ENCODE data around the gene SELENOI. TPM values are rescaled to one million over a fixed set of nuclear protein-coding genes. Genes with fewer than 3 reads are reported as not detected.
A peak's percentile ranks its signal among the peaks of the same experiment; 100 is the strongest.
"Not testable (repeated sequence)": the region's sequence is repeated elsewhere in the genome, so short reads cannot be mapped to it uniquely, and the experiment has no call there.

Gene SELENOI
- total RNA-seq, 2 donors from 2014 or later, result 38.5 to 64.0 TPM

- H3K36me3 Mint-ChIP-seq, result no peaks in the 10 kb centered on the region
- no peak for ATAC-seq
Observed at GRCh38 chr2:26356111-26356510, 10.2 kb downstream of the SELENOI start.

GRCh38 chr2:26356771-26357170 is 10.8 kb downstream of the SELENOI start:
- Mint-ChIP-seq H3K27me3 (no peaks in the 10 kb centered on the region), H3K4me1 (ENCODE audit: low read depth in 2 of 2) (peaks cover 34 to 55% of the 10 kb centered on the region in 2 donors), H3K4me3 (no peak overlapping the region), H3K9me3 (no peaks in the 10 kb centered on the region), H3K36me3 (no peaks in the 10 kb centered on the region), H3K27ac (no peak overlapping the region)
- ATAC-seq (no peak), DNase-seq (ENCODE audit: low spot score) (no peak)

More at GRCh38 chr2:26356111-26356510, 10.2 kb downstream of the SELENOI start:
- H3K4me3 Mint-ChIP-seq, result no peak overlapping the region
- H3K27ac Mint-ChIP-seq, result no peak overlapping the region
- H3K27me3 Mint-ChIP-seq, result no peaks in the 10 kb centered on the region
- H3K4me1 Mint-ChIP-seq (ENCODE audit: low read depth in 2 of 2), result peaks cover 39 to 60% of the 10 kb centered on the region in 2 donors
- H3K9me3 Mint-ChIP-seq, result no peaks in the 10 kb centered on the region
- no peak for DNase-seq (ENCODE audit: low spot score)

- DNase-seq (ENCODE audit: low spot score) (no peak), ATAC-seq (no peak)
- H3K27ac Mint-ChIP-seq, result no peak overlapping the region
- H3K36me3 Mint-ChIP-seq, result no peaks in the 10 kb centered on the region
- no peak overlapping the region for H3K4me3 Mint-ChIP-seq
- no peaks in the 10 kb centered on the region for H3K9me3 Mint-ChIP-seq
- H3K27me3 Mint-ChIP-seq, result no peaks in the 10 kb centered on the region
- peaks cover 36 to 53% of the 10 kb centered on the region in 2 donors for H3K4me1 Mint-ChIP-seq (ENCODE audit: low read depth in 2 of 2)
Observed at GRCh38 chr2:26359886-26360473, 14.0 kb downstream of the SELENOI start.

GRCh38 chr2:26363323-26363722 is 17.4 kb downstream of the SELENOI start:
- ATAC-seq (peak in 1 of 2 donors; percentile 70), DNase-seq (ENCODE audit: low spot score) (no peak)
- H3K9me3 Mint-ChIP-seq, result no peaks in the 10 kb centered on the region
- H3K36me3 Mint-ChIP-seq, result peaks cover 7% of the 10 kb centered on the region
- H3K4me3 Mint-ChIP-seq, result no peak overlapping the region
- peak overlapping the region in 1 of 2 donors; percentile 4 for H3K27ac Mint-ChIP-seq
- H3K4me1 Mint-ChIP-seq (ENCODE audit: low read depth in 2 of 2), result peaks cover 20 to 31% of the 10 kb centered on the region in 2 donors
- H3K27me3 Mint-ChIP-seq, result no peaks in the 10 kb centered on the region

- ATAC-seq (no peak), DNase-seq (ENCODE audit: low spot score) (no peak)
- Mint-ChIP-seq H3K9me3 (no peaks in the 10 kb centered on the region), H3K4me3 (no peak overlapping the region), H3K27me3 (no peaks in the 10 kb centered on the region), H3K36me3 (peaks cover 9% of the 10 kb centered on the region), H3K4me1 (ENCODE audit: low read depth in 2 of 2) (peaks cover 19 to 29% of the 10 kb centered on the region in 2 donors), H3K27ac (no peak overlapping the region)
Observed at GRCh38 chr2:26363958-26364357, 18.0 kb downstream of the SELENOI start.

GRCh38 chr2:26364669-26365068 is 18.7 kb downstream of the SELENOI start:
- no peaks in the 10 kb centered on the region for H3K9me3 Mint-ChIP-seq
- H3K36me3 Mint-ChIP-seq, result peaks cover 16% of the 10 kb centered on the region
- H3K27me3 Mint-ChIP-seq, result no peaks in the 10 kb centered on the region
- H3K27ac Mint-ChIP-seq, result no peak overlapping the region
- H3K4me3 Mint-ChIP-seq, result no peak overlapping the region
- H3K4me1 Mint-ChIP-seq (ENCODE audit: low read depth in 2 of 2), result peaks cover 13 to 29% of the 10 kb centered on the region in 2 donors
- no peak for DNase-seq (ENCODE audit: low spot score)
- ATAC-seq, result no peak

GRCh38 chr2:26366957-26367356 is 21.0 kb downstream of the SELENOI start:
- Mint-ChIP-seq H3K9me3 (no peaks in the 10 kb centered on the region), H3K4me3 (no peak overlapping the region), H3K27ac (no peak overlapping the region), H3K36me3 (peaks cover 17% of the 10 kb centered on the region), H3K27me3 (no peaks in the 10 kb centered on the region), H3K4me1 (ENCODE audit: low read depth in 2 of 2) (peaks cover 9 to 14% of the 10 kb centered on the region in 2 donors)
- ATAC-seq (no peak), DNase-seq (ENCODE audit: low spot score) (no peak)

GRCh38 chr2:26369664-26370063 is 23.7 kb downstream of the SELENOI start:
- H3K9me3 Mint-ChIP-seq; H3K27me3 Mint-ChIP-seq; H3K27ac Mint-ChIP-seq; H3K4me1 Mint-ChIP-seq (ENCODE audit: low read depth in 2 of 2); DNase-seq (ENCODE audit: low spot score); ATAC-seq; H3K4me3 Mint-ChIP-seq: not testable (repeated sequence)
- H3K36me3 Mint-ChIP-seq, result peaks cover 21% of the 10 kb centered on the region

GRCh38 chr2:26370909-26371308 is 25.0 kb downstream of the SELENOI start:
- not testable (repeated sequence) for H3K9me3 Mint-ChIP-seq; H3K27ac Mint-ChIP-seq; DNase-seq (ENCODE audit: low spot score); H3K27me3 Mint-ChIP-seq; H3K4me3 Mint-ChIP-seq; ATAC-seq; H3K4me1 Mint-ChIP-seq (ENCODE audit: low read depth in 2 of 2)
- H3K36me3 Mint-ChIP-seq, result peaks cover 26% of the 10 kb centered on the region

- no peaks in the 10 kb centered on the region for H3K27me3 Mint-ChIP-seq
- no peak for ATAC-seq
- peaks cover 32% of the 10 kb centered on the region for H3K36me3 Mint-ChIP-seq
- no peak overlapping the region for H3K27ac Mint-ChIP-seq
- H3K4me3 Mint-ChIP-seq, result no peak overlapping the region
- H3K4me1 Mint-ChIP-seq (ENCODE audit: low read depth in 2 of 2), result peaks cover 3 to 10% of the 10 kb centered on the region in 2 donors
- DNase-seq (ENCODE audit: low spot score), result no peak
- H3K9me3 Mint-ChIP-seq, result no peaks in the 10 kb centered on the region
Observed at GRCh38 chr2:26376799-26377198, 30.9 kb downstream of the SELENOI start.

GRCh38 chr2:26380281-26380680 is 34.3 kb downstream of the SELENOI start:
- no peak for DNase-seq (ENCODE audit: low spot score)
- H3K9me3 Mint-ChIP-seq, result no peaks in the 10 kb centered on the region
- H3K36me3 Mint-ChIP-seq, result peaks cover 39% of the 10 kb centered on the region
- peaks cover 3 to 10% of the 10 kb centered on the region in 2 donors for H3K4me1 Mint-ChIP-seq (ENCODE audit: low read depth in 2 of 2)
- no peak overlapping the region for H3K27ac Mint-ChIP-seq
- no peak for ATAC-seq
- H3K27me3 Mint-ChIP-seq, result no peaks in the 10 kb centered on the region
- H3K4me3 Mint-ChIP-seq, result no peak overlapping the region

- Mint-ChIP-seq H3K27ac (no peak overlapping the region), H3K27me3 (no peaks in the 10 kb centered on the region), H3K4me3 (no peak overlapping the region), H3K4me1 (ENCODE audit: low read depth in 2 of 2) (peaks cover 0 to 7% of the 10 kb centered on the region in 2 donors), H3K36me3 (peaks cover 30% of the 10 kb centered on the region), H3K9me3 (no peaks in the 10 kb centered on the region)
- no peak for ATAC-seq
- DNase-seq (ENCODE audit: low spot score), result no peak
Observed at GRCh38 chr2:26382564-26382963, 36.6 kb downstream of the SELENOI start.

GRCh38 chr2:26384183-26384582 is 38.2 kb downstream of the SELENOI start:
- no peak overlapping the region for H3K4me3 Mint-ChIP-seq
- H3K9me3 Mint-ChIP-seq, result no peaks in the 10 kb centered on the region
- DNase-seq (ENCODE audit: low spot score), result no peak
- no peak overlapping the region for H3K27ac Mint-ChIP-seq
- no peaks in the 10 kb centered on the region for H3K4me1 Mint-ChIP-seq (ENCODE audit: low read depth in 2 of 2)
- H3K36me3 Mint-ChIP-seq, result peaks cover 20% of the 10 kb centered on the region
- H3K27me3 Mint-ChIP-seq, result no peaks in the 10 kb centered on the region
- no peak for ATAC-seq

GRCh38 chr2:26384597-26384996 is 38.7 kb downstream of the SELENOI start:
- Mint-ChIP-seq H3K4me1 (ENCODE audit: low read depth in 2 of 2) (no peaks in the 10 kb centered on the region), H3K36me3 (peaks cover 20% of the 10 kb centered on the region), H3K9me3 (no peaks in the 10 kb centered on the region)

GRCh38 chr2:26387189-26387588 is 41.2 kb downstream of the SELENOI start:
- H3K4me3 Mint-ChIP-seq, result no peak overlapping the region
- no peak overlapping the region for H3K27ac Mint-ChIP-seq
- ATAC-seq, result no peak
- H3K27me3 Mint-ChIP-seq, result no peaks in the 10 kb centered on the region
- H3K4me1 Mint-ChIP-seq (ENCODE audit: low read depth in 2 of 2), result no peaks in the 10 kb centered on the region
- DNase-seq (ENCODE audit: low spot score), result no peak
- peaks cover 21% of the 10 kb centered on the region for H3K36me3 Mint-ChIP-seq
- no peaks in the 10 kb centered on the region for H3K9me3 Mint-ChIP-seq

More at GRCh38 chr2:26384597-26384996, 38.7 kb downstream of the SELENOI start:
- DNase-seq (ENCODE audit: low spot score) (no peak), ATAC-seq (no peak)
- Mint-ChIP-seq H3K4me3 (no peak overlapping the region), H3K27me3 (no peaks in the 10 kb centered on the region), H3K27ac (no peak overlapping the region)

Measured in natural killer cell treated with Interleukin-12 subunit alpha and Interleukin-12 subunit beta and Interleukin-15 and Interleukin-18, amount 100 ng/mL, for 72 hours (primary cell).